PC-3 (cell line): ENCODE data around the gene DDX42.

Experiments used
- EZH2 ChIP-seq: fragments of 300-600 bp; sonication (generic); IDR thresholded peaks from one replicate; pipeline ENCODE4 v1.6.1; 2017; ENCODE audit warnings: antibody characterized with exemption, mild to moderate bottlenecking, low read length; ENCODE audit not compliant: unreplicated experiment
- EZH2phosphoT487 ChIP-seq: fragments of 300-600 bp; sonication (generic); IDR thresholded peaks from 2 replicates; pipeline ENCODE4 v1.6.1; 2018; ENCODE audit warnings: mild to moderate bottlenecking, antibody characterized with exemption, low read length, borderline replicate concordance
- TF ChIP-seq, protein P1 (sequence below): fragments of 300-600 bp; sonication (generic); conservative IDR thresholded peaks from 2 replicates; pipeline ENCODE4 v1.5.1; 2017; ENCODE audit warnings: antibody characterized with exemption, low read depth, mild to moderate bottlenecking, low read length

DNA sequence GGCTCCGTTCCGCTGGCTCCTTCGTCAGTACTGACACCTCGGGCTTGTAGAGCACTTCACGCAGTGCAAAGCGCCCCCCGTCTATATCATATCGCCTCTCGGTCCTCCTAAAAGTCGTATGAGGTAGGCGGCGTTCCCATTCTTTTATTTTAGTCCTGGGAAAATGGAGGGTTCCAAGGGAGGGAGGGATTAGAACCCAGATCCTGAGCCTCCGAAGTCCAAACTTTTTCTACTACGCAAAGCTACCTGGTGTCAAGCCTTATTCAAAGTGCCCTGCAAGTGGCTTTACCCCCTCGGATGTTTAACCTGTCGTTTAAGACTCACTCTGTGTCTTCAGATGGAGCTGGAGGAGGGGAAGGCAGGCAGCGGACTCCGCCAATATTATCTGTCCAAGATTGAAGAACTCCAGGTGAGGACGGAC lies 53.8 kb downstream of the DDX42 start:
- TF ChIP-seq, protein P1, sequence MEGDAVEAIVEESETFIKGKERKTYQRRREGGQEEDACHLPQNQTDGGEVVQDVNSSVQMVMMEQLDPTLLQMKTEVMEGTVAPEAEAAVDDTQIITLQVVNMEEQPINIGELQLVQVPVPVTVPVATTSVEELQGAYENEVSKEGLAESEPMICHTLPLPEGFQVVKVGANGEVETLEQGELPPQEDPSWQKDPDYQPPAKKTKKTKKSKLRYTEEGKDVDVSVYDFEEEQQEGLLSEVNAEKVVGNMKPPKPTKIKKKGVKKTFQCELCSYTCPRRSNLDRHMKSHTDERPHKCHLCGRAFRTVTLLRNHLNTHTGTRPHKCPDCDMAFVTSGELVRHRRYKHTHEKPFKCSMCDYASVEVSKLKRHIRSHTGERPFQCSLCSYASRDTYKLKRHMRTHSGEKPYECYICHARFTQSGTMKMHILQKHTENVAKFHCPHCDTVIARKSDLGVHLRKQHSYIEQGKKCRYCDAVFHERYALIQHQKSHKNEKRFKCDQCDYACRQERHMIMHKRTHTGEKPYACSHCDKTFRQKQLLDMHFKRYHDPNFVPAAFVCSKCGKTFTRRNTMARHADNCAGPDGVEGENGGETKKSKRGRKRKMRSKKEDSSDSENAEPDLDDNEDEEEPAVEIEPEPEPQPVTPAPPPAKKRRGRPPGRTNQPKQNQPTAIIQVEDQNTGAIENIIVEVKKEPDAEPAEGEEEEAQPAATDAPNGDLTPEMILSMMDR = 0 out of 2 replicates have a peak, but pooled peaks have one; percentile 10
- TF ChIP-seq EZH2phosphoT487 (no peak), EZH2 (no peak)
